PC-3 (cell line): ENCODE data around the gene MYO10. TPM values are rescaled to one million over a fixed set of nuclear protein-coding genes. Genes with fewer than 3 reads are reported as not detected.

Experiments used
- ATAC-seq: fragments of 200-7000 bp; cut with Tn5 transposase; 2 replicates; pipeline ENCODE4 v1.9.1; 2020; ENCODE audit warnings: mild to moderate bottlenecking, moderate library complexity
- BruUV-seq: library from RNA; stranded (reverse); fragments of 400-500 nt; replicated peaks from 2 replicates; lab custom pipeline; 2021; lab: Mats Ljungman, UMichigan
- CTCF ChIA-PET: fragments of 300-600 bp; sonication (Branson Sonifier 250); formaldehyde crosslinking; loops from one replicate; lab custom pipeline; 2022; ENCODE audit warnings: antibody characterized with exemption; lab: Charles Lee
- POLR2A ChIA-PET: fragments of 300-600 bp; sonication (Branson Sonifier 250); formaldehyde crosslinking; loops from one replicate; lab custom pipeline; 2022; ENCODE audit warnings: antibody characterized with exemption; ENCODE audit not compliant: unreplicated experiment; lab: Charles Lee
- DNase-seq: peaks from one replicate; pipeline ENCODE4 v3.0.0-alpha.2; 2015
- H2AFZ ChIP-seq: fragments of 300-600 bp; sonication (generic); 2 replicates; pipeline ENCODE4 v1.6.0; 2016; ENCODE audit warnings: antibody characterized with exemption, low read length
- H3F3A ChIP-seq: fragments of 300-600 bp; sonication (generic); one replicate; pipeline ENCODE4 v1.6.0; 2017; ENCODE audit warnings: antibody characterized with exemption, low read length, control low read depth, mild to moderate bottlenecking; ENCODE audit not compliant: unreplicated experiment
- H3K27ac ChIP-seq: fragments of 300-600 bp; sonication (generic); 2 replicates; pipeline ENCODE4 v1.5.1; 2016; ENCODE audit warnings: mild to moderate bottlenecking, low read length
- H3K27me3 ChIP-seq: fragments of 300-600 bp; sonication (generic); 2 replicates; pipeline ENCODE4 v1.6.1; 2016; ENCODE audit warnings: low read length, mixed read lengths
- H3K36me3 ChIP-seq: fragments of 300-600 bp; sonication (generic); 2 replicates; pipeline ENCODE4 v1.6.1; 2016; ENCODE audit warnings: low read depth, mixed run types, low read length, mixed read lengths
- H3K4me1 ChIP-seq: fragments of 300-600 bp; sonication (generic); 2 replicates; pipeline ENCODE4 v1.5.1; 2016; ENCODE audit warnings: low read length; ENCODE audit not compliant: insufficient read depth
- H3K4me2 ChIP-seq: fragments of 300-600 bp; sonication (generic); 2 replicates; pipeline ENCODE4 v1.6.0; 2016; ENCODE audit warnings: low read length
- H3K4me3 ChIP-seq: fragments of 300-600 bp; sonication (generic); 2 replicates; pipeline ENCODE4 v1.5.1; 2016; ENCODE audit warnings: mild to moderate bottlenecking, low read length, mixed read lengths
- H3K79me2 ChIP-seq: fragments of 300-600 bp; sonication (generic); 2 replicates; pipeline ENCODE4 v1.6.1; 2017; ENCODE audit warnings: low read length, mixed read lengths
- H3K9ac ChIP-seq: fragments of 300-600 bp; sonication (generic); 2 replicates; pipeline ENCODE4 v1.6.0; 2016; ENCODE audit warnings: mild to moderate bottlenecking, low read length
- H3K9me2 ChIP-seq: fragments of 300-600 bp; sonication (generic); replicated peaks from 2 replicates; pipeline ENCODE4 v1.6.1; 2016; ENCODE audit warnings: mixed run types, low read length, mixed read lengths
- H3K9me3 ChIP-seq: fragments of 300-600 bp; sonication (generic); 2 replicates; pipeline ENCODE4 v1.6.1; 2016; ENCODE audit warnings: low read length, mixed read lengths
- H4K20me1 ChIP-seq: fragments of 300-600 bp; sonication (generic); 2 replicates; pipeline ENCODE4 v1.6.1; 2016; ENCODE audit warnings: low read length, mixed read lengths
- CTCF ChIP-seq: fragments of 300-600 bp; sonication (generic); conservative IDR thresholded peaks from 2 replicates; pipeline ENCODE4 v1.5.1; 2017; ENCODE audit warnings: antibody characterized with exemption, low read depth, mild to moderate bottlenecking, low read length
- EZH2 ChIP-seq: fragments of 300-600 bp; sonication (generic); IDR thresholded peaks from one replicate; pipeline ENCODE4 v1.6.1; 2017; ENCODE audit warnings: antibody characterized with exemption, mild to moderate bottlenecking, low read length; ENCODE audit not compliant: unreplicated experiment
- EZH2phosphoT487 ChIP-seq: fragments of 300-600 bp; sonication (generic); IDR thresholded peaks from 2 replicates; pipeline ENCODE4 v1.6.1; 2018; ENCODE audit warnings: mild to moderate bottlenecking, antibody characterized with exemption, low read length, borderline replicate concordance
- intact Hi-C: fragments of 100-400 bp; cut with micrococcal nuclease; formaldehyde crosslinking; loops from 2 replicates; pipeline ENCODE4 v1.9.0; 2023
- total RNA-seq: library from RNA; depleted of rRNA; stranded (reverse); fragments of >200 nt; gene quantifications from 2 replicates; pipeline ENCODE4 v1.2.3, GENCODE V29; 2014

Gene MYO10
- total RNA-seq, 1 experiment from 2014 or later: 52.3 TPM

- intact Hi-C loops: loop anchor here (5.0 kb wide), 1 partner anchor 37 kb away; no protein-coding TSS in a partner anchor
- H3K9ac ChIP-seq: no peak overlapping the region
Measured at GRCh38 chr5:16810208-16810854, 125.8 kb downstream of the MYO10 start.

GRCh38 chr5:16809395-16810207 lies 126.5 kb downstream of the MYO10 start:
- intact Hi-C loops: loop anchor here (5.0 kb wide), 1 partner anchor 38 kb away; no protein-coding TSS in a partner anchor

More at GRCh38 chr5:16810208-16810854, 125.8 kb downstream of the MYO10 start:
- Histone ChIP-seq H4K20me1 (peaks cover 8% of the 10 kb centered on the region; the same call in 1 of the 2 replicates), H3K27ac (no peak overlapping the region), H3K27me3 (no peaks in the 10 kb centered on the region), H3K36me3 (peaks cover 3% of the 10 kb centered on the region; the same call in 1 of the 2 replicates), H3K4me2 (no peak overlapping the region), H2AFZ (no peak overlapping the region), H3K9me2 (no peaks in the 10 kb centered on the region), H3F3A (no peaks in the 10 kb centered on the region), H3K79me2 (peaks cover 71% of the 10 kb centered on the region), H3K9me3 (no peaks in the 10 kb centered on the region), H3K4me1 (peaks cover 11% of the 10 kb centered on the region), H3K4me3 (no peak overlapping the region)
- BruUV-seq: no TSS peak
- TF ChIP-seq EZH2: no peak
- TF ChIP-seq CTCF: no peak
- TF ChIP-seq EZH2phosphoT487: no peak
- DNase-seq (no peak), ATAC-seq (no peak)
- ChIA-PET POLR2A (no interaction called here), CTCF (no interaction called here)

More at GRCh38 chr5:16809395-16810207, 126.5 kb downstream of the MYO10 start:
- peak; percentile 48 for ATAC-seq
- Histone ChIP-seq H3F3A (no peaks in the 10 kb centered on the region), H3K27ac (no peak overlapping the region), H3K9ac (no peak overlapping the region), H3K36me3 (no peaks in the 10 kb centered on the region; the same call in 1 of the 2 replicates), H3K4me2 (no peak overlapping the region), H2AFZ (no peak overlapping the region), H3K27me3 (no peaks in the 10 kb centered on the region), H3K9me3 (no peaks in the 10 kb centered on the region), H3K4me3 (no peak overlapping the region), H3K9me2 (no peaks in the 10 kb centered on the region), H3K79me2 (peaks cover 69% of the 10 kb centered on the region), H3K4me1 (peaks cover 7% of the 10 kb centered on the region), H4K20me1 (peaks cover 8% of the 10 kb centered on the region; the same call in 1 of the 2 replicates)
- ChIA-PET CTCF (no interaction called here), POLR2A (no interaction called here)
- no TSS peak for BruUV-seq
- TF ChIP-seq EZH2 (no peak), EZH2phosphoT487 (no peak), CTCF (no peak)
- no peak for DNase-seq
